Measurements from ENCODE around the gene INHBB. TPM values are rescaled to one million over a fixed set of nuclear protein-coding genes. Genes with fewer than 3 reads are reported as not detected.
"Not testable (repeated sequence)": the region's sequence is repeated elsewhere in the genome, so short reads cannot be mapped to it uniquely, and the experiment has no call there.

Gene INHBB
- 7.1 TPM for total RNA-seq

DNA sequence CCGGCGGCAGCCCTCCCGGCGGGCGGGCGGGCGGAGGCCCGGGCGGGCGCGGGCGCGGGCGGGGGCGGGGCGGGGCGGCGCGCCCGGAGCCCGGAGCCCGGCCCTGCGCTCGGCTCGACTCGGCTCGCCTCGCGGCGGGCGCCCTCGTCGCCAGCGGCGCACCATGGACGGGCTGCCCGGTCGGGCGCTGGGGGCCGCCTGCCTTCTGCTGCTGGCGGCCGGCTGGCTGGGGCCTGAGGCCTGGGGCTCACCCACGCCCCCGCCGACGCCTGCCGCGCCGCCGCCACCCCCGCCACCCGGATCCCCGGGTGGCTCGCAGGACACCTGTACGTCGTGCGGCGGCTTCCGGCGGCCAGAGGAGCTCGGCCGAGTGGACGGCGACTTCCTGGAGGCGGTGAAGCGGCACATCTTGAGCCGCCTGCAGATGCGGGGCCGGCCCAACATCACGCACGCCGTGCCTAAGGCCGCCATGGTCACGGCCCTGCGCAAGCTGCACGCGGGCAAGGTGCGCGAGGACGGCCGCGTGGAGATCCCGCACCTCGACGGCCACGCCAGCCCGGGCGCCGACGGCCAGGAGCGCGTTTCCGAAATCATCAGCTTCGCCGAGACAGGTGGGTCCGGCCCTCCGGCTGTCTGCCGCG is at the start of gene INHBB:
Gene INHBB, plus strand, starts transcription at position 111 of the 641 bp plus-strand sequence. Its CDS starts 53 bp downstream, at position 164.
- DNase-seq = no peak

DNA sequence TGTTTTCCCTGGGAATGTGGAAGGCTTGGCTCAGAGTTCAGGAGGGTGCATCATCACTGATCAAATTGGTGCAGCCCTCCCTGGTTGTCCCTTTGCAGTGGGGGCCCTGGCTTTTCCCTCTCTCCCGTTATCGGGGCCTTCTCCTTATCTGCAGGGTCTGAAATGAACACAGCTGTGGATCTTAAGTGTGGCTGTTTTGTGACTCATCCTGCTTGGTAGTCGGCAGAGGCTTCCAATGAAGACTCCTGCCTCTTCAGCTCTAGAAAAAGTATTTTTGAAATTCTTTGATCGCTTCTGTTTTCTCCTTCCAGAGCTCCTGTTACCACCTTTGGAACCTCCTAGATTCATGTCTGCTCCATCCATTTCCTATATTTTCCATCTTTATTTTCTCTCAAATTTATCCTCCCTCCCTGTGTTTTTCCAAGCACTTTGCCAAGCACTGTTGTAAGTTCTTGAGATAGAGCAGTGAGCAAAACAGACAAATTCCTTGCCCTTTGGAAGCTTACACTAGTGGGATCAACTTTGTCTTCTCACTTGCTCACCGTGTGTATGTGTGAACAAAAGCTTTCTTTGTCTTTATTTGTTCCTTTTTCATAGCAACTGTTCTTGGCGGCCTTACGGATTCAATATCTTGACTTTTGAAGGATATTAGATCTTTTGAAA is 47.6 kb upstream of the INHBB start:
- DNase-seq = no peak

DNA sequence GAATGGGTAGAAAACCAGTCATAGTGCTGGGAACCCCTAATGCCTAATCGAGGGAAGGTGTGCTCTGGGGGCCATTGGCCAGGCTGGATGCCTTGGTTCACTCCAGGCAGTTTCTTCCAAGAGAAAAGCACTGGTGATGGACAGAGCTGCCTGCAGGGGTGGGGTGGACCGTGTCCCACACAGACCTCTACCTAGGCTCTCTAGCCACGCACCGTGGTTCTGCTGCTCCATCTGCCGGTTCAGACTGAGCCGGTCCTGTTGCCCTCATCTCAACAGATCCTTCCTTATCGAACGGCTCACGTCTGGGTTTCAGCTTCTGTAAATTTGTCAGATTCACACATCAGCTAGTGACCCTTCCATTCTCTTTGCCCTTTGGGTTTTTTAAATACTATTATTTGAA is 46.9 kb upstream of the INHBB start:
- no peak for DNase-seq

DNA sequence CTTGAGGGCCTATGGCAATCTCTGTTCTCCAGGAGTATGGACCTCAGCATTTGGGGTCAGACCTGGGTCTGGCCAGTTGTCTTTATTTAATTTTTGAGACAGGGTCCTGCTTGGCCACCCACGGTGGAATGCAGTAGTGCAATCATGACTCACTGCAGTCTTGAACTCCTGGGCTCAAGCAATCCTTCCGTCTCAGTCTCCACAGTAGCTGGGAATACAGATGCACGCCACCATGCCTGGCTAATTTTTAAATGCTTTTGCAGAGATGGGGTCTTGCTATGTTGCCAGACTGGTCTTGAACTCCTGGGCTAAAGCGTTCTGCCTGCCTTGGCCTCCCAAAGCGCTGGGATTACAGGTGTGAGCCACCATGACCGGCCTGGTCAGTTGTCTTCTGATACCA is 46.4 kb upstream of the INHBB start:
- DNase-seq = no peak

DNA sequence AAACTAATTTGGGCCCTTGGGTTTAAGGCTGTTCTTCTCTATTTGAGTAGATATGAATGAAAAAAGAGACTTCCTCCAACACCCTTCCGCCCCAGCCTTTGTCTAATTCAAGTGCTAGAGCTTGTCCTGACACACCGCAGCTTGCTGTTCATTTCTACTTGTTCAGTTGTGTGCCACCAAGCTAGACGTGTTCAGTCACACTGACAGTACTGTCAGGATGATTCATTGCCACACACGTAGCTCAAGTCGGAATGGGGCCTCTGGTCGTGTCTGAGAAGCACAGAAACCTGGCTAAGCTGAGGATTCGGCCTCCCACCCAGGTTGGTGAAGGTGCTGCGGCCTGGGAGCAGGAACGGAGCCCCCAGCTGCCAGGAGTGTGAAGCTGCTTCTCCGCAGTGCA is 45.6 kb upstream of the INHBB start:
- DNase-seq = no peak

DNA sequence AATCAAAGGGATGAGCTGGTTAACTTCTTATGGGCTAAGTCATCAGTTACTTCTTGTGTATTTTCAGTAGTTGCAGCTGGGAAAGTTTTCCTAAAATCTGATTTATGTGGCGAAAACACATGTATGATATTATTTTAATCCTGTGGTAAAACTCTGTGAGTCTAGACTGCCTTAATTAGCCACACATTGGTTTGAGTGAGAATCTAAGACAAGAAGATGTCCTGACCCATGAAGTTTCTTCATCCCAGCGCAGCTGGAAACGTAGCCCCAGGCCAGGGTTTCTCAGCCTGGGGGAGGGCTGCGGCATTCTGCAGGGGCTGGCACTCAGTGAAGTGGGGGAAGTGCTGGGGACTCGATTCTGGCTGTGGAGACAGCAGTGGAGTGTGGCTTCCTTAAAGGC is 44.7 kb upstream of the INHBB start:
- peak; percentile 51 for DNase-seq

DNA sequence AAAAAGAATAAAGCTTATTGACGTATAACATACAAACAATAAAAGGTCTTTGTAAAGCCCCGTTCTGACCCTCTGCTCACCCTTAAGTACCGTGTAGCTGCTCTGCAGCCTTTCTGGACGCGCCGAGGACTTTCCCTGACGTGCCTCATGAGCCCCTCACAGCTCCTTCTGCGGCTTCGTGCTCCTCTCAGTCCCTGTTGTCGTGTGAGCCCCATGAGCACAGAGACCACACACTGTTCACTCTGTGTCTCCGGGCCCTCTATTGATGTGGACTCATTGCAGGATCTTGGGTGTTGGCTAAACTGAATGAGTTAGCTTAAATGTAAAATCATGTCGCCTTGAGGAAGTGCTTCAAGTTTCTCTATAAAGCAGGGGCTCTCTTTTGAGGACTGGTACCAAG is 43.6 kb upstream of the INHBB start:
- DNase-seq = no peak

DNA sequence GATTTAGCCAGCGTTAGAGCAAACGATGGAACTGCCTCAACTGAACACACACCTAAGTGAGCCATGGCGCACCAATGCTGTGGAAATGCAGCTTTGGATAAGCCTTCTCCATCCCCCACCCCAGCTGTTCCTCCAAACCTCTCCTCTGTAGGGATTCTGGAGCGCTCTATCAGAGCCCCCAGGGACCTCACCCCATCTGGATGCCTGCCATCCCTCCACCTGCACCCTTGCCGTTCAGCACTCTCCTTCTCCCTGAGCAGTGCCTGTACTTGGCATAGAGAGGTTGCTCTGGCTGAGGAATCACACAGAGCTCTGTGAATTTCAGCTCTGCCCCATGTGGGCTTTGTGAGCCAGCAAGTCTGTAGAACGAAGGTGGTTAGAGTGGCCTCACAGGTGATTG is 42.8 kb upstream of the INHBB start:
- DNase-seq = no peak

DNA sequence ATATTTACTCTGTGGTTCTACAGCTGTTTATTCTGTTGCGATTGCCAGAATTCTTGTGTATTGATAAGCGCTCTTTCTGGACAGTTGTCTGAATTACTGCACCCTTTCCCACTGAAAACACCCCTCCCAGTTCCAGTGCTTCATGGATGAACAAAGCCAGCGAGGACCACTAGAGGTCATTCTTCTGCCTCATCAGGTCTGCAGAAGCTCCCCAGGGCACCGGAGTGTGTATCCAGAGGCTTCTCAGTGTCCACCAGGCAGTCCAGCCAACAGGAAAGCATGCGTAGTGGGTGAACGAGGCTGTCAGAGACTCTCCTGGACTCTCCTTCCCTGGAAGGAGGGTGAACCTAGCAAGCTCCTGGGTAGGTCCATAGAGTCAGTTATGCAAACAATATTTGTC is 40.6 kb upstream of the INHBB start:
- DNase-seq = no peak

DNA sequence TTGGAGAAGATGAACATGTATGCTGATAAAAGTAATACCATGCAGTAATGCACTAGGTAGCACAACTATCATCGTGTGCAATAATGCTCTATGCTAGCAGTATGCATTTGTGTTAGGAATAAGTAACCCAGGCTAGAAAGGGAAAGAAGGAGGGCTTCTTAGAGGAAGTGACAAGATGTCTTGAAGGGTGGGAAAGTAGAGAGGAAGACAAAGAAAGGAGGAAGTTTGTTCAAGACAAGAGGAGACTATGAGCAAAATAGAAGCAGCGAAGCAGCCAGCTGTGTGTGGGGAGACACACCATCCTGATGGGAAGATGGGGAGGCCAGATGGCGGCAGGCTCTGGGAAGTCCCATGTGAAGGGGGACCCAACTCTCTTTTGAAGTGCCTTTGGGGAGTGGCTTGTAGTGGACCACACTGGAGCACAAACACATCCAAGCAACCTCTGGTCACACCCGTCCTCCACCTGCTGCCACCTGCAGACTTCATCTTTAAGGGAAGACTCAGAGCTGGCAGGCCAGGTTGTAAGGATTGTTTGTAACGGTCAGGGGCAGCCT is 39.9 kb upstream of the INHBB start:
- no peak for DNase-seq

DNA sequence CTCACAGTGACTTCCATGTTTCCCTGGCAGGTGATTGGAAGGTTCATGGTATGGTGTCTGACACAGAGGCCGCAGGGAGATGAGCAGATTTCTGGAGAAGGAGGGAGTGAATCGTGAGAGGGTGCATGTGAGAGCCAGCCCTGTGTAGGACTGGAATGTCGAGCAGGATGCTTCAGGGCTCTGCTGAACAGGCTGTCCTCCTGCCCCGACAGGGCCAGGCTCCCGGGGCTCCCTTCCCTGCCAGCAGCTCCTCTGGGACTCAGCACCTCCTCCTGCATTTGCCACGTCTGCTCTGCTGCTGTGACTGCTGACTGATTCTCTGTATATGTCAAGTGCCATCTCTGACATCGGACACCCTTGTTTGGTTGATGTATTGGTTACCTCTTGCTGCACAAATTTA is 38.5 kb upstream of the INHBB start:
- DNase-seq = no peak

DNA sequence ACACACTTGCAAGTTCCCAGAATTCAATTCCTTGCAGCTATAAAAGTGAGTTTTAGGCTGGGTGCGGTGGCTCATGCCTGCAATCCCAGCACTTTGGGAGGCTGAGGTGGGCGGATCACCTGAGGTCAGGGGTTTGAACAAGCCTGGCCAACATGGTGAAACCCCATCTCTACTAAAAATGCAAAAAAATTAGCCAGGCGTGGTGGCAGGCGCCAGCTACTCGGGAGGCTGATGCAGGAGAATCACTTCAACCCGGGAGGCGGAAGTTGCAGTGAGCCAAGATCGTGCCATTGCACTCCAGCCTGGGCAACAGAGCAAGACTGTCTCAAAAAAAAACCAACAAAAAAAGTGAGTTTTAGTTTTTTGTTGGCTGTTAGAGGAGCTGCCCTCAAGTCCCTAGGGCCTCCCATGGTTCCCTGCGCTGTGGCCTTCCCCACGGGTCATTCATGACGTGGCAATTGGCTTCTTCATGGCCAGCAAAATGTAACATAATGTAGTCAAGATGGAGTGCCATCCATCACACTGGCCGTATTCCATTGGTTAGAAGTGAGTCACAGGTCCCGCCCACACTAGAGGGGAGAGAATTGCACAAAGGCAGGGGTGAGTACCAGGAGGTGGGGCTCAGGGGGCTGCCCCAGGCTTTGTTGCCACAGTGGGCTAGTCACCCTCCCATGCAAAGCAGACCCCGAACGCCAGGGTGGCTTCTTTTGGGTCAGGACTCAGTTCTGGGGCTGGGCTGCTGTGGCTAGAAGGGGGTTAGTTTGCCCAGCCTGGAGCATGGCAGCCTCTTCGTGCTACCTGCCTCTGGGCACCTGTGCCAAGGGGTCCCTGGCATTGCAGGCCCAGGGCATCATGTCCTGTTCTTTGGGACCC is 37.7 kb upstream of the INHBB start:
- no peak for DNase-seq

DNA sequence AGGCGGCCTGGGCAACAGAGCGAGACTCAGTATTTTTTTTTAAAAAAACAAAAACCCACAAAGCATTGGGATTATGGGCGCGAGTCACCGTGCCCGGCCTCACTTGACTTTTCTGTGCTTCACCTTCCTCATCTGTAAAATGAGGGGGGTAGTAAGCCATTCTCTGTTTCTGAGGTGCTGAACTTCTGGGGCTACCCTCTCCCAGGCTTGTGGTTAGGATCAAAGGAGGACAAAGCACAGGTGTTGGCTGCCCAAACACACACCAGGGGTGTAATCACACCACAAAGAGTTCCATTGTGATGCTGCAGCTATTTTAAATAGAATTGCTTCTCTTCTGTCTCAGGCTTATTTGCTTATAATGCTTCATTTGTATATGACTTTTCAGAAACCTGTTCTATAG is 35.8 kb upstream of the INHBB start:
- DNase-seq = no peak

DNA sequence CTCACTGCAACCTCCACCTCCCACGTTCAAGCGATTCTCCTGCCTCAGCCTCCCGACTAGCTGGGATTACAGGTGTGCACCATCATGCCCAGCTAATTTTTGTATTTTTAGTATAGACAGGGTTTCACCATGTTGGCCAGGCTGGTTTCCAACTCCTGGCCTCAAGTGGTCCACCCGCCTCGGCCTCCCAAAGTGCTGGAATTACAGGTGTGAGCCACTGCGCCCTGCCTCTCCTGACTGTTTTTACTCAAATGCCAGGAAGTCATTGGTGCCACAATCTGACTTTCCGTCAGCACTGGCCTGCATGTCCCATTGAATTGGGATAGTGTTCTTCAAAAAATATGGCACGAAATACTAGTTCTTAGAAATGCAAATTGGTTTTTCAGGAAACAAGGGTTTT is 35.1 kb upstream of the INHBB start:
- DNase-seq = not testable (repeated sequence)

DNA sequence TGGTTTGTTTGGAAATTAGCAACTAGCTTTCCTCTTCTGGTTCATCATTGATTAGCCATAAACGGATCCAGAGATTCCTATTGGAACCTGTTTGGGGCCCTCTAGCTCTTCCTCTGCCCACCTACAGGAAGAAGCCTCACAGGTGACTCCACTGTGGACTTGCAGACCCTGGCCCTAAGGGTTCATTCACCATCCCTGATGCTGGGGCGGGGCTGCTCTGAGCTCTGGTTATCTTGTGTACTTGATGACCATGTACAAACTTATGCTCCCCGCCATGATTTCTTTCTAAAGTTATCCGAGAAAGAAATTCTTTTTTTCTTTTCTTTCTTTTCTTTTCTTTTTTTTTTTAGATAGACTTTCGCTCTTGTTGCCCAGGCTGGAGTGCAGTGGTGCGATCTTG is 33.9 kb upstream of the INHBB start:
- no peak for DNase-seq

DNA sequence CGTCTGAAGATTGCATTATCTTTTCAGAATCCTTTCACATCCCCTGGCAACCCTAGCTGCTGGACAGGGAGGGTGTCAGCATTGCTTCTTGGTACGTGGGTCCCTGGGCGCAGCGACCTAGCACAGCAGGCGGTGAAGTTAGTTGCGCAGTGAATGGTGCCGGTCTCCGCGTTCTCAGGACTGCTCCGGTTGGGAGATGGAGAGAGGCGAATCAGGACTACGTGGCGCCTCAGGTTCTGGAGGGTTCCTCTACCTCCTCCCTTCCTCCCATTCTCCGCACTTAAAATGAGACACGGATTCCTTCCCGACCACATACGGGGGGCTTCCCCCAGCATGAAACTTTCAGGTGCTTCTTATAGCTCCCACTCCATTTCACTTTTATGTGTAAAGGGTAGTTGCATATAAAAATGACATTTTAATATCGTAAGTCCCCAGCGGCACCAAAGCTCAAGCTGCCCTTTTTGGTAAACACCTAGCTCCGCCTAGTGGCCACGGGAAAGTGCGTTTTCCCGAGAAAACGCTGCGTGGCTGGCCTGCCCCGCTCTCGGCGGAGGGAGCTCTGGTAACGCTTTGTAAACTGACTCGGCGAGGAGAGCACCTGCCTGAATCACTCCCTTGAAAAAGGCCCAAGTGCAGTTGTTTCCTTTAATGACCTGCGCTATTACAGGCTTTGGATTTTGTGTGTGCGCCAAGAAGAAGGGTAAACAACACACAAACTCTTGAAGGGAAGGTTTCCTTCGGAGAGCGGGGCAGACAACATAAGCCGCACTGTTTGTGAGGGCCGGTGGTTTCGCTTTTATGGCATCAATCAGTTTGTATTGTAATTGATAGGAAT is 32.9 kb upstream of the INHBB start:
- DNase-seq = peak; percentile 74

DNA sequence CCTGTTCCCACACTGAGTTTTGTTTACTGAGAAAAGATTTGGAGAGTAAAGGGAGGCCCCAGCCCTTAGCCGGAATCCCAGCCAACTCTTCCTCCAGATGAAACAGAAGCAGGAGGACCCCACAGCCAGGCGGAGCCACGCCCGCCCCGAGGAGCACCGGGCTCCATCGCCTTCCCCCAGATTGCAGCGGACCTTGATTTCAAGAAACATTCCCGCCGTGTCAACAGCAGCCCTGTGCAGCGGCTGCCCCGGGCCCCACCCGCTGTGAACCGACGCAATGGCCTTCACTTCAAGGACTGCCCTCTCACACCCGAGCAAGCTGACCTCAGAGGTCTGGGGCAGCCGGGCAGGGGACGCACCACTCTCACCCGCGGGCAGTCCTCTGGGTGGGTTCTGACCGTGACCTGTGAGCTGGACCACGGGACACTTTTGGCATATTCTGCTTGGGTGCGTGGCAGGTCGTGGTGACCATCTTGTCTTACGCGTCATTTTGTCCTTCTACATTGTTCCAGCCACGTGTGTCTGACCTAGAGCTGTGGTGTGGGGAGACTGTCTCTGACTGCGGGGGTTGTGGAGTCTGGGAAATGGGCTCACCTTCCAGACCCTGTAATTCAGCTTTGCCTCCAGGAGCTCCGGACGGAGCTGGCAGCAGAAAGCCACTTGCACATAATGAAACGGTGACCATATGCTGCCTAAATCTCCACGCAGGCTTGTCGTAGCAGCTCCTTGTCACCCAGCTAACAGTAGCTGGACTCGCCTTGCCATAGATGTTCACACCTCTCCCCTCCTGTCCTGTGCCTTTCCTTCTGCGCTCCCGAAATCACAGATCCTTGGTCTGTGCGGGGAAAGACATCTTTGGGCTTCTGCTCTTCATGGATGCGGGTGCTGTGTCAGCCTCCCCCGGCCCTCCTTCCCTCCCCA is 32.0 kb upstream of the INHBB start:
- no peak for DNase-seq

DNA sequence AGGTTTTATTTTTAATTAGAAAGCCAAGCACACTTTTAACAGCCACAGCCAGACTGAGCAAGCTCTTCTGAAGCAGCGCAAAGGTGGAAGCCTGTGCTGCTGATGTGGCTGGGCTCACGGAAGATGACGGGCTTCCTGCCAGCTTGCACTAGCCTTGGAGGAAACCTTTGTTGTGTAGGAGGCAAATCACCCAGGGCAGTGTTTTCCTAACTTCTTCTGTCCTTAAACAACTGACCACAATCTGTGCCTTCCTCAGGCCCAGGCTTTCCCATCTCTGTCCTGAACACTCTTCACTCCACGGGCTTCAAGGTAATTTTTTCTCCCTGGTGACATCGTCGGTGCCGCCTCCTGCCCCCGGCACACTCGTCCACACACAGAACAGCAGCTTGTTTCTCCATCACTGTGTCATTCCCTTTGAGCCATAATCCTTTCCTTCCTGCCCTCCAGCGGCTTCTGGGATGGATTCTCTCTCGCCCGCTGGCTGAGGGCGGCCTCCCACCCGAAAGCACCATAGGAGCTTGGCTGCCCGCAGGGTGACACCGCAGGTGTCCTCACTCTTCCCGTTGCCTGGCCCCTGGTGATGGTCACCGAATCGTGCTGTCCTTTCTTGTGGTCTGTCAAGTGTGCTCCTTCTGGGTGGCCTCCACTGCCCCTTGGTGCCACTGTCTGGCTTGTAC is 31.1 kb upstream of the INHBB start:
- DNase-seq = peak; percentile 3

DNA sequence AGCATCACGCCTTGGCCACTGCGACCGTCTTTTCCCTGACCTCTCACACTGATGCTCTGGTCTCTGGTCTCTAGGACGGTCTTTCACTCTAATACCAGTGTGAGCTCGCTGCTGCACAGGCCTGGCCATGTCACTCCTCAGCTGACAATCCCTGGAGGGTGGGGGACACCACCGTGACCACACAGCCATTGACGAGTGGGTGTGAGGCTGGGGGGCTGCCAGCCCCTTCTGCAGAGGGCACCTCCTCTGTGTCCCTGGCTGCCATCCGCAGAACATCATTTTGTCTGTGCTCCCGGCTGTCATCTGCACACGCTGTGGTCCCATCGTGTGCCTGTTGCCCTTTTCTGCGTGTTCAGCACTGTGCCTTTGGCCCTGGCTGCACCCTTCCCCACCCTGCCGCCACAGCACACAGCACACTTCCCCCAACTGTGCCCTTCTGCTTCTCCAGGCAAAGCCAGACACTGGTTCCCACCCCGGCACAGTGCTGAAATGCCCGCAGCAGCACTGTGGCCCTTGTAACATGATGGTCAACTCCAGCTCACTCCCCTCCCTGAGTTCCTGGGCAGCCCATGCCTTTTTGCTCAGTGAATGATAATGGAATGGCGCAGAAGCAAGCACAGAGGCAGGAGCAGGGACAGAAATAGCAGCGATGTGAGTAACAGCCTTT is 30.4 kb upstream of the INHBB start:
- DNase-seq = no peak

DNA sequence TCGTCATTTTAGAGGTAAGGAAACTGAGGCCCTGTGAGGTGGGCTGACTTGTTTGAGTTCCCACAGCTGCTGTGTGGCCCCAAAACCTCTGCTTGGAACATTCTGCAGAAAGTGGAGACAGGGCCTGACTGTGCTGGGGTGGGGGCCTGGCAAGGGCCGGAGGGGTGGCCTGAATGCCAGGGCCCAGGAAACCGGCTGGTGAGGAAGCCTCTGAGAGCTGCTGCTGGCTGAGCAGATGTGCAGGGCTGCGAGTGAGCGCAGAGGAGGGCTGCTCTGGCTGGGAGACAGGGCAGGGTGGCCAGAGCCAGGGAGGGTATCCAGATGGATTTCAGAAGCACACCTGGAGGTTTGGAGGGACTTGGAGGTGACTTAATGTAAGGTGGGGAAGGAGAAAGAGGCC is 29.9 kb upstream of the INHBB start:
- DNase-seq = no peak

Data from skin of body (tissue), 2 donors.